ENCODE measurements around the gene EPHA1. TPM values are rescaled to one million over a fixed set of nuclear protein-coding genes. Genes with fewer than 3 reads are reported as not detected.

Gene EPHA1
- total and polyA plus RNA-seq, 2 experiments from 2014 or later = 60.7 to 154 TPM

DNA sequence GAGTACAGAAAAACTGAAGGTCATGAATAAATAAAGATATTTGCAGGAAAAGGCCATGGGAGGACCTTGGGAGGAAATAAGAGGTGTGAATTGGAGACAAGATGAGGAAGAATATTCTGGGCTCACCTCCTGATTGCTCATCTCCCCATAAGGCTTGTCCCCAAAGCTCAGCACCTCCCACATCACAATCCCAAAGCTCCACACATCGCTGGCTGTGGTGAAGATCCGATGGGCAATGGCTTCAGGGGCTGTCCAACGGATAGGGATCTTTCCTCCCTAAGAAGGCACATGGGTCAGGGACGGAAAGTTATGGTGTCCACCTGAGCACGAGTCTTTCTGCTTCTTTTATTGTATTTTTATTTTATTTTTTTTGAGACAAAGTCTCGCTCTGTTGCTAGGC is 14.6 kb downstream of the EPHA1 start:
- Histone ChIP-seq H3K9me2 (ENCODE audit: insufficient read depth) (no peaks in the 10 kb centered on the region), H3K27me3 (ENCODE audit: insufficient read depth) (no peaks in the 10 kb centered on the region), H3K79me2 (replicated peaks; ENCODE audit: insufficient read depth) (no peaks in the 10 kb centered on the region), H2AFZ (no peak overlapping the region), H3K4me3 (no peak overlapping the region), H4K20me1 (replicated peaks; ENCODE audit: insufficient read depth) (peaks cover 9% of the 10 kb centered on the region), H3K4me1 (ENCODE audit: insufficient read depth) (no peaks in the 10 kb centered on the region; the same call in 1 of the 2 replicates), H3F3A (replicated peaks; ENCODE audit: low read depth) (peaks cover 48% of the 10 kb centered on the region), H3K4me2 (no peak overlapping the region), H3K27ac (ENCODE audit: low read depth) (no peak overlapping the region), H3K36me3 (ENCODE audit: insufficient read depth) (peaks cover 37% of the 10 kb centered on the region)
- peaks cover 25% of the 10 kb centered on the region for H3K27me3 Mint-ChIP-seq (ENCODE audit: insufficient read depth, low read depth, poor library complexity)
- peaks cover 97% of the 10 kb centered on the region for H3K36me3 Mint-ChIP-seq (ENCODE audit: low read depth)
- TF ChIP-seq STAT1 (IDR thresholded peaks at IDR 0.05; ENCODE audit: unreplicated experiment) (no peak), JUNB (IDR thresholded peaks at IDR 0.05; ENCODE audit: unreplicated experiment) (no peak), CREB1 (CRISPR knock-in tag; IDR thresholded peaks at IDR 0.05; ENCODE audit: low read depth) (no peak), ZNF331 (CRISPR knock-in tag; IDR thresholded peaks at IDR 0.05; ENCODE audit: low read depth) (no peak), NANOG (IDR thresholded peaks at IDR 0.05; ENCODE audit: borderline replicate concordance) (no peak), POLR2AphosphoS5 (IDR thresholded peaks at IDR 0.05; ENCODE audit: low read depth) (no peak), EZH2phosphoT487 (IDR thresholded peaks at IDR 0.05; ENCODE audit: unreplicated experiment) (no peak), ZNF114 (CRISPR knock-in tag; IDR thresholded peaks at IDR 0.05) (no peak), EZH2 (IDR thresholded peaks at IDR 0.05; ENCODE audit: low read depth, unreplicated experiment) (no peak)
- TF ChIP-seq, protein P1, sequence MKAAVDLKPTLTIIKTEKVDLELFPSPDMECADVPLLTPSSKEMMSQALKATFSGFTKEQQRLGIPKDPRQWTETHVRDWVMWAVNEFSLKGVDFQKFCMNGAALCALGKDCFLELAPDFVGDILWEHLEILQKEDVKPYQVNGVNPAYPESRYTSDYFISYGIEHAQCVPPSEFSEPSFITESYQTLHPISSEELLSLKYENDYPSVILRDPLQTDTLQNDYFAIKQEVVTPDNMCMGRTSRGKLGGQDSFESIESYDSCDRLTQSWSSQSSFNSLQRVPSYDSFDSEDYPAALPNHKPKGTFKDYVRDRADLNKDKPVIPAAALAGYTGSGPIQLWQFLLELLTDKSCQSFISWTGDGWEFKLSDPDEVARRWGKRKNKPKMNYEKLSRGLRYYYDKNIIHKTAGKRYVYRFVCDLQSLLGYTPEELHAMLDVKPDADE (IDR thresholded peaks at IDR 0.05) = no peak
- TF ChIP-seq, protein P2, sequence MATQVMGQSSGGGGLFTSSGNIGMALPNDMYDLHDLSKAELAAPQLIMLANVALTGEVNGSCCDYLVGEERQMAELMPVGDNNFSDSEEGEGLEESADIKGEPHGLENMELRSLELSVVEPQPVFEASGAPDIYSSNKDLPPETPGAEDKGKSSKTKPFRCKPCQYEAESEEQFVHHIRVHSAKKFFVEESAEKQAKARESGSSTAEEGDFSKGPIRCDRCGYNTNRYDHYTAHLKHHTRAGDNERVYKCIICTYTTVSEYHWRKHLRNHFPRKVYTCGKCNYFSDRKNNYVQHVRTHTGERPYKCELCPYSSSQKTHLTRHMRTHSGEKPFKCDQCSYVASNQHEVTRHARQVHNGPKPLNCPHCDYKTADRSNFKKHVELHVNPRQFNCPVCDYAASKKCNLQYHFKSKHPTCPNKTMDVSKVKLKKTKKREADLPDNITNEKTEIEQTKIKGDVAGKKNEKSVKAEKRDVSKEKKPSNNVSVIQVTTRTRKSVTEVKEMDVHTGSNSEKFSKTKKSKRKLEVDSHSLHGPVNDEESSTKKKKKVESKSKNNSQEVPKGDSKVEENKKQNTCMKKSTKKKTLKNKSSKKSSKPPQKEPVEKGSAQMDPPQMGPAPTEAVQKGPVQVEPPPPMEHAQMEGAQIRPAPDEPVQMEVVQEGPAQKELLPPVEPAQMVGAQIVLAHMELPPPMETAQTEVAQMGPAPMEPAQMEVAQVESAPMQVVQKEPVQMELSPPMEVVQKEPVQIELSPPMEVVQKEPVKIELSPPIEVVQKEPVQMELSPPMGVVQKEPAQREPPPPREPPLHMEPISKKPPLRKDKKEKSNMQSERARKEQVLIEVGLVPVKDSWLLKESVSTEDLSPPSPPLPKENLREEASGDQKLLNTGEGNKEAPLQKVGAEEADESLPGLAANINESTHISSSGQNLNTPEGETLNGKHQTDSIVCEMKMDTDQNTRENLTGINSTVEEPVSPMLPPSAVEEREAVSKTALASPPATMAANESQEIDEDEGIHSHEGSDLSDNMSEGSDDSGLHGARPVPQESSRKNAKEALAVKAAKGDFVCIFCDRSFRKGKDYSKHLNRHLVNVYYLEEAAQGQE (IDR thresholded peaks at IDR 0.05; ENCODE audit: unreplicated experiment) = no peak
- TF ChIP-seq, protein P3, sequence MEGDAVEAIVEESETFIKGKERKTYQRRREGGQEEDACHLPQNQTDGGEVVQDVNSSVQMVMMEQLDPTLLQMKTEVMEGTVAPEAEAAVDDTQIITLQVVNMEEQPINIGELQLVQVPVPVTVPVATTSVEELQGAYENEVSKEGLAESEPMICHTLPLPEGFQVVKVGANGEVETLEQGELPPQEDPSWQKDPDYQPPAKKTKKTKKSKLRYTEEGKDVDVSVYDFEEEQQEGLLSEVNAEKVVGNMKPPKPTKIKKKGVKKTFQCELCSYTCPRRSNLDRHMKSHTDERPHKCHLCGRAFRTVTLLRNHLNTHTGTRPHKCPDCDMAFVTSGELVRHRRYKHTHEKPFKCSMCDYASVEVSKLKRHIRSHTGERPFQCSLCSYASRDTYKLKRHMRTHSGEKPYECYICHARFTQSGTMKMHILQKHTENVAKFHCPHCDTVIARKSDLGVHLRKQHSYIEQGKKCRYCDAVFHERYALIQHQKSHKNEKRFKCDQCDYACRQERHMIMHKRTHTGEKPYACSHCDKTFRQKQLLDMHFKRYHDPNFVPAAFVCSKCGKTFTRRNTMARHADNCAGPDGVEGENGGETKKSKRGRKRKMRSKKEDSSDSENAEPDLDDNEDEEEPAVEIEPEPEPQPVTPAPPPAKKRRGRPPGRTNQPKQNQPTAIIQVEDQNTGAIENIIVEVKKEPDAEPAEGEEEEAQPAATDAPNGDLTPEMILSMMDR (conservative IDR thresholded peaks at IDR 0.05; ENCODE audit: low read depth in 2 of 2) = no peak
- no peak overlapping the region for H3K4me3 Mint-ChIP-seq
- no peak overlapping the region for H3K27ac Mint-ChIP-seq
- ATAC-seq (no peak), DNase-seq (ENCODE audit: low spot score) (no peak)
- H3K4me1 Mint-ChIP-seq = no peaks in the 10 kb centered on the region; the same call in 1 of the 3 replicates
- H3K9me3 Mint-ChIP-seq = no peaks in the 10 kb centered on the region; the same call in 2 of the 3 replicates

Measured in GM23338 (cell line).